PC-3 (cell line): Measurements from ENCODE around the gene SIRPG. TPM values are rescaled to one million over a fixed set of nuclear protein-coding genes. Genes with fewer than 3 reads are reported as not detected.

Experiments used
- ATAC-seq: fragments of 200-7000 bp; cut with Tn5 transposase; 2 replicates; pipeline ENCODE4 v1.9.1; 2020; ENCODE audit warnings: mild to moderate bottlenecking, moderate library complexity
- BruUV-seq: library from RNA; stranded (reverse); fragments of 400-500 nt; replicated peaks from 2 replicates; lab custom pipeline; 2021; lab: Mats Ljungman, UMichigan
- CTCF ChIA-PET: fragments of 300-600 bp; sonication (Branson Sonifier 250); formaldehyde crosslinking; loops from one replicate; lab custom pipeline; 2022; ENCODE audit warnings: antibody characterized with exemption; lab: Charles Lee
- POLR2A ChIA-PET: fragments of 300-600 bp; sonication (Branson Sonifier 250); formaldehyde crosslinking; loops from one replicate; lab custom pipeline; 2022; ENCODE audit warnings: antibody characterized with exemption; ENCODE audit not compliant: unreplicated experiment; lab: Charles Lee
- DNase-seq: peaks from one replicate; pipeline ENCODE4 v3.0.0-alpha.2; 2015
- H2AFZ ChIP-seq: fragments of 300-600 bp; sonication (generic); 2 replicates; pipeline ENCODE4 v1.6.0; 2016; ENCODE audit warnings: antibody characterized with exemption, low read length
- H3F3A ChIP-seq: fragments of 300-600 bp; sonication (generic); one replicate; pipeline ENCODE4 v1.6.0; 2017; ENCODE audit warnings: antibody characterized with exemption, low read length, control low read depth, mild to moderate bottlenecking; ENCODE audit not compliant: unreplicated experiment
- H3K27ac ChIP-seq: fragments of 300-600 bp; sonication (generic); 2 replicates; pipeline ENCODE4 v1.5.1; 2016; ENCODE audit warnings: mild to moderate bottlenecking, low read length
- H3K27me3 ChIP-seq: fragments of 300-600 bp; sonication (generic); 2 replicates; pipeline ENCODE4 v1.6.1; 2016; ENCODE audit warnings: low read length, mixed read lengths
- H3K36me3 ChIP-seq: fragments of 300-600 bp; sonication (generic); 2 replicates; pipeline ENCODE4 v1.6.1; 2016; ENCODE audit warnings: low read depth, mixed run types, low read length, mixed read lengths
- H3K4me1 ChIP-seq: fragments of 300-600 bp; sonication (generic); 2 replicates; pipeline ENCODE4 v1.5.1; 2016; ENCODE audit warnings: low read length; ENCODE audit not compliant: insufficient read depth
- H3K4me2 ChIP-seq: fragments of 300-600 bp; sonication (generic); 2 replicates; pipeline ENCODE4 v1.6.0; 2016; ENCODE audit warnings: low read length
- H3K4me3 ChIP-seq: fragments of 300-600 bp; sonication (generic); 2 replicates; pipeline ENCODE4 v1.5.1; 2016; ENCODE audit warnings: mild to moderate bottlenecking, low read length, mixed read lengths
- H3K79me2 ChIP-seq: fragments of 300-600 bp; sonication (generic); 2 replicates; pipeline ENCODE4 v1.6.1; 2017; ENCODE audit warnings: low read length, mixed read lengths
- H3K9ac ChIP-seq: fragments of 300-600 bp; sonication (generic); 2 replicates; pipeline ENCODE4 v1.6.0; 2016; ENCODE audit warnings: mild to moderate bottlenecking, low read length
- H3K9me2 ChIP-seq: fragments of 300-600 bp; sonication (generic); replicated peaks from 2 replicates; pipeline ENCODE4 v1.6.1; 2016; ENCODE audit warnings: mixed run types, low read length, mixed read lengths
- H3K9me3 ChIP-seq: fragments of 300-600 bp; sonication (generic); 2 replicates; pipeline ENCODE4 v1.6.1; 2016; ENCODE audit warnings: low read length, mixed read lengths
- H4K20me1 ChIP-seq: fragments of 300-600 bp; sonication (generic); 2 replicates; pipeline ENCODE4 v1.6.1; 2016; ENCODE audit warnings: low read length, mixed read lengths
- EZH2 ChIP-seq: fragments of 300-600 bp; sonication (generic); IDR thresholded peaks from one replicate; pipeline ENCODE4 v1.6.1; 2017; ENCODE audit warnings: antibody characterized with exemption, mild to moderate bottlenecking, low read length; ENCODE audit not compliant: unreplicated experiment
- EZH2phosphoT487 ChIP-seq: fragments of 300-600 bp; sonication (generic); IDR thresholded peaks from 2 replicates; pipeline ENCODE4 v1.6.1; 2018; ENCODE audit warnings: mild to moderate bottlenecking, antibody characterized with exemption, low read length, borderline replicate concordance
- intact Hi-C: fragments of 100-400 bp; cut with micrococcal nuclease; formaldehyde crosslinking; loops from 2 replicates; pipeline ENCODE4 v1.9.0; 2023
- total RNA-seq: library from RNA; depleted of rRNA; stranded (reverse); fragments of >200 nt; gene quantifications from 2 replicates; pipeline ENCODE4 v1.2.3, GENCODE V29; 2014
- TF ChIP-seq, protein P1 (sequence below): fragments of 300-600 bp; sonication (generic); conservative IDR thresholded peaks from 2 replicates; pipeline ENCODE4 v1.5.1; 2017; ENCODE audit warnings: antibody characterized with exemption, low read depth, mild to moderate bottlenecking, low read length

SIRPG gene
- total RNA-seq, 1 experiment from 2014 or later, result not detected

DNA sequence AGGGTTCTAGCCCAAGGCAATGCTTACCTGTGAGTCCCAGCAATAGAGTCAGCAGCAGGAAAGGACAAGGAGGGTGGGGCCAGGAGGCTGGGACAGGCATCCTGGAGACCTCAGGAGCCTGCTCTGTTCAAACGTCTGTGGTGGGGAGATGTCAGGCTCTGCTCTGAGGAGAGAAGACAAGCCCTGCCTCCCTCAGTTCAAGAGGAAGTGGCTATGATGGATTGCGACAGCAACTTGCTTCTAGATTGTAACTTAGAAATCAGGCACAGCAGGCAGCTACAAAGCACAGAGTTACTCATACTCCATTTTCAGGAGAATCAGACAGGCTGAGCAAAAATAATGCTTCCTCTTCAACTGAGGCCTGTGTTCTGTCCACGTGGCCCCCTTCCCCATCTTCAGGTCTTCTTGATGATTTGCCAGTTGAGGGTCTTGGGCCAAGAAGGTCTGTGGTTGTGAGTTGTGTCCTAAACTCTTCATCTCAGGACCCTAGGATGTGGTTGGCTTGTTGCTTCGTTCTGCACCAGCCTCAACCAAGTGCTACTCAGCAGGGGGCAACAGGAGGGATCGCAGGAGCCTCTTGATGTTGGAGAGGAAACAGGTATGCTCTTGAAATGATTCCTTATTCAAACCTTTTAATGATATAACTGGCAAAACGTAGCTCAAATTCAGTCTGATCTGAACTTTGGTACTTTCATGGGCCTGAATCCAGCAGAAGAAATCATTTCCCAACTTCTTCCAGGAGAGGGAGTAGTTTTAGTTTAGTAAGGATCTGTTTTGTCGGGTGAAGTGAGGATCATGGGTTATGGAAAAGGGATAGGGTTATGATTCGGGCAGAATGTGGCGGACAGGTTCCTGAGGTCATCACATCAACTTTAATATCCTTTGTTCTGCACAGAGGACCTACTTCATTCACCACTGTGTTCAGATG lies 68.8 kb downstream of the SIRPG start:
- ChIA-PET POLR2A (no interaction called here), CTCF (no interaction called here)
- Histone ChIP-seq H3K9me3 (no peaks in the 10 kb centered on the region), H3K9ac (no peak overlapping the region), H3K4me1 (no peaks in the 10 kb centered on the region), H3K27me3 (no peaks in the 10 kb centered on the region), H2AFZ (no peak overlapping the region), H3K36me3 (no peaks in the 10 kb centered on the region), H3K4me3 (no peak overlapping the region), H4K20me1 (no peaks in the 10 kb centered on the region), H3K27ac (no peak overlapping the region), H3K79me2 (no peaks in the 10 kb centered on the region), H3K9me2 (no peaks in the 10 kb centered on the region), H3K4me2 (no peak overlapping the region), H3F3A (no peaks in the 10 kb centered on the region)
- intact Hi-C loops, result no loop called here
- no peak for TF ChIP-seq EZH2phosphoT487
- TF ChIP-seq, protein P1, sequence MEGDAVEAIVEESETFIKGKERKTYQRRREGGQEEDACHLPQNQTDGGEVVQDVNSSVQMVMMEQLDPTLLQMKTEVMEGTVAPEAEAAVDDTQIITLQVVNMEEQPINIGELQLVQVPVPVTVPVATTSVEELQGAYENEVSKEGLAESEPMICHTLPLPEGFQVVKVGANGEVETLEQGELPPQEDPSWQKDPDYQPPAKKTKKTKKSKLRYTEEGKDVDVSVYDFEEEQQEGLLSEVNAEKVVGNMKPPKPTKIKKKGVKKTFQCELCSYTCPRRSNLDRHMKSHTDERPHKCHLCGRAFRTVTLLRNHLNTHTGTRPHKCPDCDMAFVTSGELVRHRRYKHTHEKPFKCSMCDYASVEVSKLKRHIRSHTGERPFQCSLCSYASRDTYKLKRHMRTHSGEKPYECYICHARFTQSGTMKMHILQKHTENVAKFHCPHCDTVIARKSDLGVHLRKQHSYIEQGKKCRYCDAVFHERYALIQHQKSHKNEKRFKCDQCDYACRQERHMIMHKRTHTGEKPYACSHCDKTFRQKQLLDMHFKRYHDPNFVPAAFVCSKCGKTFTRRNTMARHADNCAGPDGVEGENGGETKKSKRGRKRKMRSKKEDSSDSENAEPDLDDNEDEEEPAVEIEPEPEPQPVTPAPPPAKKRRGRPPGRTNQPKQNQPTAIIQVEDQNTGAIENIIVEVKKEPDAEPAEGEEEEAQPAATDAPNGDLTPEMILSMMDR, result no peak
- TF ChIP-seq EZH2, result no peak
- ATAC-seq (no peak), DNase-seq (no peak)
- no TSS peak for BruUV-seq

DNA sequence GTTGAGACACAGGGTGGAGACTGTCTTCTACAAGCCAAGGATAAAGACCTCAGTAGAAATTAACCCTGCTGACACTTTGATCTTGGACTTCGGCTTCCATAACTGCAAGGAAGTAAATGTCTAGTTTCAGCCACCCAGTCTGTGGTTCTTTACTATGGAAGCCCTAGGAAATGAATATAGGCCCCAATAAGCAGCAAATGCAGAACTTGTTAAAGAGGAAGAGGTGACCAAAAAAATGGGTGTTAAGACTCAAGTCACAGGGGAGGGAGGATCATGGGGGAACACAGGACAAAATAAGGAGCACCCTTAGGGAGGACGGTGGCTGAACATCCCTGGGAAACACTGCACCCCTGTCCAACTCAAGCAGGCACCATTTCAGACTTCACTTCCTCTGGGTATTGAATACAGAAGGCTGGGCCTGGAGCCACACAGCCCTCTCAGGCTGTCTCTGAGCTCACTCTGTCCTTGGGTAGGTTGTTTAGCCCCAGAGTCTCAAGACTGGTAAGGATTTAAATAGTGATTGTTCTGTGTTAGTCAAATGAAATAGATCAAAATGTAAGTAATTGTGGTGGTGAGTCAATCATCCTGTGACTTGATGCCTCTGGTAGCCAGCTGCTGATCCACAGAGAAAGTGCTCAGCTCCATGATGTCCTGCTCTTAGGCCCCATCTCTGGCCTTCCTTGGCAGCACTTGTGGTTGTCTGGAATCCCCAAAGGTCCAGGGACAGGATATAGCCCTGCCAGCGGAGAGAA lies 69.6 kb downstream of the SIRPG start:
- DNase-seq, result no peak
- Histone ChIP-seq H2AFZ (no peak overlapping the region), H3K4me3 (no peak overlapping the region), H3K9ac (no peak overlapping the region), H3K79me2 (no peaks in the 10 kb centered on the region), H3K9me3 (no peaks in the 10 kb centered on the region), H3K4me2 (no peak overlapping the region), H3K27me3 (no peaks in the 10 kb centered on the region), H3K27ac (no peak overlapping the region), H4K20me1 (no peaks in the 10 kb centered on the region), H3K9me2 (no peaks in the 10 kb centered on the region), H3K4me1 (no peaks in the 10 kb centered on the region), H3K36me3 (no peaks in the 10 kb centered on the region), H3F3A (no peaks in the 10 kb centered on the region)
- intact Hi-C loops, result no loop called here
- ChIA-PET CTCF (no interaction called here), POLR2A (no interaction called here)
- no TSS peak for BruUV-seq
- TF ChIP-seq EZH2 (no peak), EZH2phosphoT487 (no peak)
- TF ChIP-seq, protein P1, result no peak
- no peak for ATAC-seq
